Peyer's patch (tissue), 4 donors: Measurements from ENCODE around the gene TSPAN9. TPM values are rescaled to one million over a fixed set of nuclear protein-coding genes. Genes with fewer than 3 reads are reported as not detected.

Experiments
- DNase-seq, 3 donors: peaks; one replicate each; pipeline ENCODE4 v3.0.0-alpha.2; 2017 to 2019
- H3K27ac ChIP-seq, 4 donors: fragments of 200-600 bp; sonication (generic); one replicate each; pipeline ENCODE4 v1.5.1; 2016 to 2019
- H3K27me3 ChIP-seq, 2 donors: fragments of 200-600 bp; sonication (generic); one replicate each; pipeline ENCODE4 v1.5.1; 2019
- H3K36me3 ChIP-seq, 3 donors: fragments of 200-600 bp; sonication (generic); one replicate each; pipeline ENCODE4 v1.5.1; 2016 to 2019
- H3K4me1 ChIP-seq, 4 donors: fragments of 200-600 bp; sonication (generic); one replicate each; pipeline ENCODE4 v1.5.1; 2016 to 2019
- H3K4me3 ChIP-seq, 4 donors: fragments of 200-600 bp; sonication (generic); 1 replicate in 3 of 4; 2 replicates in 1 of 4; pipeline ENCODE4 v1.5.1; 2016 to 2019; ENCODE audit warnings: mild to moderate bottlenecking in 1 of 4
- H3K9me3 ChIP-seq, 4 donors: fragments of 200-600 bp; sonication (generic); one replicate each; pipeline ENCODE4 v1.5.1; 2016 to 2019; ENCODE audit warnings: mild to moderate bottlenecking in 1 of 4
- POLR2A ChIP-seq, 2 donors: fragments of 450-650 bp; IDR thresholded peaks; one replicate each; pipeline ENCODE4 v1.5.1; 2017; ENCODE audit warnings: antibody characterized with exemption in 2 of 2, mild to moderate bottlenecking in 2 of 2, moderate library complexity in 2 of 2
- total RNA-seq, 4 donors: library from RNA; depleted of rRNA; stranded (reverse); fragments of >200 nt; gene quantifications; one replicate each; pipeline ENCODE4 v1.1.0, GENCODE V29; 2016
- TF ChIP-seq, protein P1 (sequence below), 6 experiments: fragments of 450-650 bp in 4 of 6; fragments of 200-600 bp in 2 of 6; sonication (generic) in 1 of 6; IDR thresholded peaks; one replicate each; pipeline ENCODE4 v1.5.1; 2017 to 2019; ENCODE audit warnings: antibody characterized with exemption in 6 of 6, mild to moderate bottlenecking in 3 of 6, moderate library complexity in 1 of 6

TSPAN9 gene
- total RNA-seq, 4 donors from 2014 or later, result 7.5 to 23.9 (median 11.8) TPM

DNA sequence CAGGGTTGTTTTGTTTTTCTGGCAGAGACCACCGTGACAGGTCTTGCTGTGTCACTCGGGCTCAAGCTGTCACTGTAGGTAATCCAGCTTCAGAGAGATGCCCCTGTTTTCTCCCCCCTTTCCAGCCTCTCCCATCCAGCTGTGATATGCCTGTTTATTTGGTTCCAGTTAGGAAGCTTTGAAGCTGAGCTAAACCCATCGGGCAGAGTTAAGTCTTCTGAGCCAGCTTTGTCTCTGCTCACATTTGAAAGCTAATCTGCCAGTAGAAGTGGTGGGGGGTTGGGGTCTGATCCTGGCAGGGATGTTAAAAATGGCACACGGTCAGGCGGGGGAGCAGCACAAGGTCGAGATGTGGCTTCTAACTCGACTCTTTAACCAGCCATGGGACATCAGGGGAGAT, 130.0 kb downstream of the TSPAN9 start:
- Histone ChIP-seq H3K9me3 (no peaks in the 10 kb centered on the region), H3K27ac (no peak overlapping the region), H3K4me1 (no peaks in the 10 kb centered on the region), H3K4me3 (no peak overlapping the region), H3K36me3 (no peaks in the 10 kb centered on the region), H3K27me3 (no peaks in the 10 kb centered on the region)
- TF ChIP-seq POLR2A (IDR thresholded peaks at IDR 0.05), result no peak
- TF ChIP-seq, protein P1, sequence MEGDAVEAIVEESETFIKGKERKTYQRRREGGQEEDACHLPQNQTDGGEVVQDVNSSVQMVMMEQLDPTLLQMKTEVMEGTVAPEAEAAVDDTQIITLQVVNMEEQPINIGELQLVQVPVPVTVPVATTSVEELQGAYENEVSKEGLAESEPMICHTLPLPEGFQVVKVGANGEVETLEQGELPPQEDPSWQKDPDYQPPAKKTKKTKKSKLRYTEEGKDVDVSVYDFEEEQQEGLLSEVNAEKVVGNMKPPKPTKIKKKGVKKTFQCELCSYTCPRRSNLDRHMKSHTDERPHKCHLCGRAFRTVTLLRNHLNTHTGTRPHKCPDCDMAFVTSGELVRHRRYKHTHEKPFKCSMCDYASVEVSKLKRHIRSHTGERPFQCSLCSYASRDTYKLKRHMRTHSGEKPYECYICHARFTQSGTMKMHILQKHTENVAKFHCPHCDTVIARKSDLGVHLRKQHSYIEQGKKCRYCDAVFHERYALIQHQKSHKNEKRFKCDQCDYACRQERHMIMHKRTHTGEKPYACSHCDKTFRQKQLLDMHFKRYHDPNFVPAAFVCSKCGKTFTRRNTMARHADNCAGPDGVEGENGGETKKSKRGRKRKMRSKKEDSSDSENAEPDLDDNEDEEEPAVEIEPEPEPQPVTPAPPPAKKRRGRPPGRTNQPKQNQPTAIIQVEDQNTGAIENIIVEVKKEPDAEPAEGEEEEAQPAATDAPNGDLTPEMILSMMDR (IDR thresholded peaks at IDR 0.05), result no peak
- DNase-seq, result no peak

DNA sequence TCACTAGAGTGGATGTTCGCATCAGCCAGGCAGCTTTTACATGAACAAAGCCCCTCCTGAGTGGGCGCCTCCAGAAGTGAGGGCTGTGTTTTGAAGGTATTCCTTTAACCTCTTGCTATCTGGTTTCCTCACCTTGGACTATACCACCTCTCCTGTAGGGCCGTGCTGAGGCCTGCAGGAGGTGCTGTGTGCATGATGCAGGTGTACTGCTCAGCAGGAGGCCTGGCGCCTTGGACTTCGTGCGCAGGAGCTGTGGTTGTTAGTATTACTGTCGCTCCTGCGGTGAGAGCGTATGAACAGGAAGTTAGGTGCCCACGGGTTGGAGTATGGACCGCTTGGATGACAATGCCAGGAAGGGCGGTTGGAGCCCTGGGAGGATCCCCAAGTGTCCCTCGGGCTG, 130.7 kb downstream of the TSPAN9 start:
- Histone ChIP-seq H3K4me3 (no peak overlapping the region), H3K4me1 (no peaks in the 10 kb centered on the region), H3K9me3 (no peaks in the 10 kb centered on the region), H3K36me3 (no peaks in the 10 kb centered on the region), H3K27me3 (no peaks in the 10 kb centered on the region), H3K27ac (no peak overlapping the region)
- no peak for TF ChIP-seq POLR2A (IDR thresholded peaks at IDR 0.05)
- TF ChIP-seq, protein P1 (IDR thresholded peaks at IDR 0.05), result peak in 1 of 6 experiments; percentile 2
- no peak for DNase-seq

DNA sequence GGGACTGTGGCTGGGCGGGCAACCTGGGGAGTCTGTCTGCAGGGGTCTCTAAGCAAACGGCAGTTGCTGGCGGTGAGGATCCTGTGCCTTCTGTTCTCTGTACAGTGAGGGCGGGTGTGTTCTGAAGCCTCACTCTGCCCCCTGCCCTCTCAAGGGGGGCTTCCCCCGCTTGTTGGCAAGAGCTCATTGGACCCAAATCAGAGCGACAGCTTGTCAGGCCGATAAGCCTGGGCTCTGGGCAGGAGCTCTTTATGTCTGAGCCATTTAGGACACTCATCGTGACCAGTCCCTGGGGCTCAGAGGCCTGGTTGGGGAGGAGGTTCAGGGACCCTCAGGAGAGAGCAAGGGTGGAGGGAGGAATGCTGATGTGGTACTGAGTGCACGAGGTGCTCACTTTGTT, 136.0 kb downstream of the TSPAN9 start:
- Histone ChIP-seq H3K27me3 (no peaks in the 10 kb centered on the region), H3K4me1 (no peaks in the 10 kb centered on the region), H3K27ac (no peak overlapping the region), H3K36me3 (no peaks in the 10 kb centered on the region), H3K4me3 (no peak overlapping the region), H3K9me3 (no peaks in the 10 kb centered on the region)
- TF ChIP-seq, protein P1 (IDR thresholded peaks at IDR 0.05), result no peak
- no peak for TF ChIP-seq POLR2A (IDR thresholded peaks at IDR 0.05)
- DNase-seq, result no peak

DNA sequence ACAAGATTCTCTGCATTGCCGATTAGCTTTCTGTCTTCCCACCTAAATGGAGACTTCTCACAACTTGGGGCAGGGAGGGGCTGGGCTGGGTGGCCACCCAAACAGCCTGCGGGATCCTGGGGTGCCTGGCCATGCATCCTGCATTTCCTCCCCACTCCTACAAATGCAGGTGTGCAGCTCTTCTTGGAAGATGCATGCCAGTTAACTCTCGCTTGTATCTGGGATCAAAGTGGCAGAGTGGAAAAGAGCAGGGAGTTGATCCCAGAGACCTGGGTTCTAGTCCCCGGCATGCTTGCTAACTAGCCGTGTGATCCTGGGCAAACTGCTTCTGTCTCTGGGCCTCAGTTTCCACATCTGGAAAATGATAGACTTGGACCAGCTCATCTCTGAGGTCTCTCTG, 136.6 kb downstream of the TSPAN9 start:
- Histone ChIP-seq H3K27ac (no peak overlapping the region), H3K4me1 (peaks cover 0 to 2% (median 0%) of the 10 kb centered on the region in 4 donors), H3K4me3 (no peak overlapping the region), H3K27me3 (no peaks in the 10 kb centered on the region), H3K9me3 (no peaks in the 10 kb centered on the region), H3K36me3 (no peaks in the 10 kb centered on the region)
- DNase-seq, result no peak
- TF ChIP-seq, protein P1 (IDR thresholded peaks at IDR 0.05), result no peak
- no peak for TF ChIP-seq POLR2A (IDR thresholded peaks at IDR 0.05)

DNA sequence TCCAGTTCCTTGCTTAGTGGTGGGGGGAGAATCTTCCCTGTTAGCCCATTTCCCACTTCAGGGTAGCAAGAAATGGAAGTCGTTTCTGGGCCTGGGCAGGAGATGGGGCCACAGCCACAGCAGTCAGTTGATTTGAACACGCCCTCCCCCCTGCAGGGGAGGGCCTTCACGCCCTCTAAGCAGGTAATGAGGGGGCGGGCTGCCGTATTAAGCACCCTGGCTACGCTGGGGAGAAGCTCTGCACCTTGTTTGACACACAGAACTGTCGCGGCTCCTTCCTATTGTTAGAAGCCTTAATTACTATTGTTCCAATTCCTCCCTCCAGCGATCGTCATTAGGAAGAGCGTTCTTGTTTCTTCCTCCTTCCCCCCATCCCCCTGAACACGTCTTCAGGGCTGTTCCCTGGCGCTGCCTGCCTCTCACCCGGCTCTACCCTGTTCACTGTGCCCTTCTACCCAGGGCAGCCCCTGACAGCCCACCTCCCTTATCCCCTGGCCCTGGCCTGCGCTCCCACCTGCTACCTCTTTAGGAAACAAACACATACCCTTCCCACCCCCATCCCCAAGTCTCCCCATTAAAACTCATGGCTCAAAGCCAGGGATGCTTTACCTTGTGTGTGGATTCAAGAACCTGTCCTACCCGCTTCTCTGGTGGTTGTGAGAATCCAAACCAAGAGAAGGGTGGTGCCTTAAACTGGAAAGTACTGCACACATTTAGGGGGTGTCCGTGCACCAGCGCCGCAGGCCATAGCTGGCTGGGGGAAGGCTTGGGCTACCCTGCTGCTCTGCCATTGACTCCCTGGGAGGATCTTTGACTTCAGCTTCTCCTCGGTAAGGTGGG, 137.6 kb downstream of the TSPAN9 start:
- no peak for TF ChIP-seq POLR2A (IDR thresholded peaks at IDR 0.05)
- TF ChIP-seq, protein P1 (IDR thresholded peaks at IDR 0.05), result no peak
- peaks cover 0 to 7% (median 0%) of the 10 kb centered on the region in 4 donors for H3K4me1 ChIP-seq
- H3K27ac ChIP-seq, result no peak overlapping the region
- no peaks in the 10 kb centered on the region for H3K9me3 ChIP-seq
- H3K4me3 ChIP-seq, result no peak overlapping the region
- no peaks in the 10 kb centered on the region for H3K27me3 ChIP-seq
- DNase-seq, result no peak
- H3K36me3 ChIP-seq, result no peaks in the 10 kb centered on the region
